GM12874 (cell line): ENCODE results near the gene KXD1.

Experiments
- CTCF ChIP-seq: IDR thresholded peaks from 2 replicates; pipeline ENCODE4 v1.5.1; 2011; ENCODE audit warnings: low read depth, mild to moderate bottlenecking, control low read depth, low read length, moderate library complexity; ENCODE audit not compliant: insufficient read depth

KXD1 gene

DNA sequence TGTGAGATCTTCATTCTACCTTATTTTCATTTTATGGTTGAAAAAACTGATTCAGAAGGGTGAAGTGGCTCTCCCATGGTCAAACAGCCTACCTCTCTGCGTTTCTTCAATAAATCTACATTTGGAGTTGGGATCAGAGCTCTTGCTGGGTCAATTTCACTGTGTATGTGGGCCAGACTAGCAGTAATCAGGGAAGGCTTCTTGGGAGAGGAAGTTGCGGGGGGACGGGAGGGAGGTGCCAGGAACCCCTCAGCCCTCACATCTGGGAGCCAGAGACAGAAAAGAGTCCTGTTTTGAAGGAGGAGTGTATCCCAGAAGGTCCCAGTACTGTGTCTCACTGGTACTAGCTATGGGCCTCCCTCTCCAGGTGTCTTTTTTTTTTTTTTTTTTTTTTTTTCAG lies 934 bp downstream of the KXD1 start:
- TF ChIP-seq CTCF, result no peak

DNA sequence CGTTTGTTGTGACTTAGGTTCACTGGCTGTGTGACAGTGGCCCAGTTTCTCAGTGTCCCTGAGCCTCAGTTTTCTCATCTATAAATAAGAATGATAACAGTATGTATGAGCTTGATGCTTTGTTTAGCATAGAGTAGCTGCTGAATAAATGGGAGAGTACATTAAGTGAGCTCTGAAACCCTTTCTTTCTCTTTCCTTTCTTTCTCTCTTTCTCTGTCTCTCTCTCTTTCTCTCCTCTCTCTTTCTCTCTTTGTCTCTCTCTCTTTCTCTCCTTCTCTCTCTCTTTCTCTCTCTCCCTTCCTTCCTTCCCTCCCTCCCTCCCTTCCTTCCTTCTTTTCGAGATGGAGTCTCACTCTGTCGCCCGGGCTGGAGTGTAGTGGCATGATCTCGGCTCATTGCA lies 2.0 kb downstream of the KXD1 start:
- no peak for TF ChIP-seq CTCF

DNA sequence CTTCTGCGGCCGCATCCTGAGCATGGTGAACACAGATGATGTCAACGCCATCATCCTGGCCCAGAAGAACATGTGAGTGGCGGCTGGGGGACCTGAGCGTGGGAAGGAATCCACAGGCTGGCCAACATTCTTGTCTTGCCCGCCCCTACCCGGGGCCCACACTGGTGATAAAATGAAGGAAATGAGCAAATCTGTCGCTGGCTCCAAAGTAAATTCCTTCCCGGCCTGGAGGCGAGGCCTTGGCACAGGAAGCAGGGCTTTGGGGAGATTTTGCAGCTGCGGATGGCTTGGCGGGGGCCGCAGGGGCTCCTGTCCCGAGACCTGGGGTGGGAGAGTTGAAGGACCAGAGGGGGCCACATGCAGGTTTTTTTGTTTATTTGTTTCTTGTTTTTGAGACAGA lies 4.4 kb downstream of the KXD1 start:
- no peak for TF ChIP-seq CTCF

DNA sequence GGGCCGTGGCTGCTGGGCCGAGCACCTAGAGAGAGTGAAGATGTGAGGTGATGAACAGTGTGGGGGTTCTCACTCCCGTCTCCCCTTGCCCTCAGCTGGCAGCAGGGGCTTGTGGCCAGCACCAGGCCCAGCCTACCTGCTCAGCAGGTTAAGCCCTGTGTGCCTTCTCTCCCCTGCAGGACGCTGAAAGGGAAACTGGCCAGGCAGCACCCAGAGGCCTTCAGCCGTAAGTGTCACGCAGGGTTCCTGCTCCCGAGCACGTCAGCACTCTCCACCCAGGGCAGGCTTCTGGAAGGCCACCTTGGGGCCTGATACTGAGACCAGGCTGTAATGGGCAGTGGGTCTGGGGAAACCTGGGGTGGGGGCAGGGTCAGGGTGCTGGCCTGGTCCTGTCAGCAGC lies 9.3 kb downstream of the KXD1 start:
- TF ChIP-seq CTCF, result no peak

DNA sequence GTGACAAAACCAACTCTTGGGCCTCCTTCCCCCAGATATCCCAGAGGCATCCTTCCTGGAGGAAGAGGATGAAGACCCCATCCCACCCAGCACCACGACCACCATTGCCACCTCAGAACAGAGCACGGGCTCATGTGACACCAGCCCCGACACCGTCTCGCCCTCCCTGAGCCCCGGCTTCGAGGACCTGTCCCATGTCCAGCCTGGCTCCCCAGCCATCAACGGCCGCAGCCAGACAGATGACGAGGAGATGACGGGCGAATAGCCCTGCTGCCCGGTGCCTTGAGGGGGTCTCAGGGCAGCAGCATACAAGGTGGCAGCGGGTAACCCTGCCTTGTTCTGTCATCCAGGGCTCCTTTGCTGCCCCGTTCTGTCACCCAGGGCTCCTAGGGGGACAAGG lies 10.7 kb downstream of the KXD1 start:
- TF ChIP-seq CTCF, result no peak

DNA sequence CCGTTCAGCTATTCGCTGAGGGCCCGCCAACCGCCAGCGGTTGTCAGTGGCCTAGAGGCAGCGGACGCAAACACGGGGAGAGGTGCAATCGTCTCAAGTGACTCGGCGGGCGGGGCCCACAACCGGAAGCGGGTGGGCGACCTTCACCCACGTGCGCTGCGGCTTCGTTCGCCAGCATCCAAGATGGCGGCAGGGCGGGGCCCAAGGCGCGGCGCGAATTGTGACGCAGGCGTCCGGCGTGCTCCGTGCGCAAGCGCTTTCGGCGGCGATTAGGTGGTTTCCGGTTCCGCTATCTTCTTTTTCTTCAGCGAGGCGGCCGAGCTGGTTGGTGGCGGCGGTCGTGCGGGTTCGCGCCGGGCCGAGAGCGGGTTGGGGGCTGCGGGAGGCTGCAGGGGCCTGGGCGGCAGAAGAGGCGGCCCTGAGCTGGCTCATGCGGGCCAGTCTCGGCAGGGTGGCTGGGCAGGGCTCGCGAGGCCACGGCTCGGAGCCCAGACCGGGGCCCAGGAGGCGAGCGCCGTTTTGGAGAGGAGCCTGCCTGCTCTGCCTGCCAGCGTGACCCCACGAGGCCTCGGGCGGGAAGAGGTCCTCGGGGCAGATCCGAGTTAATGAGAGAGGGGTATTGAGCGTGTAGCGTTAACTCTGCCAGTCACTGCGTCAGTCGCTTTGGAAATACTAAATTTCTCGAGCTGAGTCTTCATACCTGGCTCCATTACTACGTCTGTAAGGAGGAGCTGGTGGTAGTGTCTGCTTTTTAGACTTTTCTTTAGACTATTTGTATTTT lies 14.1 kb downstream of the KXD1 start, which contains the start of gene UBA52:
Gene UBA52 (plus strand): TSS at position 294 of the 781 bp plus-strand sequence. CDS start 1,444 bp downstream, outside the sequence.
- TF ChIP-seq CTCF, result no peak

DNA sequence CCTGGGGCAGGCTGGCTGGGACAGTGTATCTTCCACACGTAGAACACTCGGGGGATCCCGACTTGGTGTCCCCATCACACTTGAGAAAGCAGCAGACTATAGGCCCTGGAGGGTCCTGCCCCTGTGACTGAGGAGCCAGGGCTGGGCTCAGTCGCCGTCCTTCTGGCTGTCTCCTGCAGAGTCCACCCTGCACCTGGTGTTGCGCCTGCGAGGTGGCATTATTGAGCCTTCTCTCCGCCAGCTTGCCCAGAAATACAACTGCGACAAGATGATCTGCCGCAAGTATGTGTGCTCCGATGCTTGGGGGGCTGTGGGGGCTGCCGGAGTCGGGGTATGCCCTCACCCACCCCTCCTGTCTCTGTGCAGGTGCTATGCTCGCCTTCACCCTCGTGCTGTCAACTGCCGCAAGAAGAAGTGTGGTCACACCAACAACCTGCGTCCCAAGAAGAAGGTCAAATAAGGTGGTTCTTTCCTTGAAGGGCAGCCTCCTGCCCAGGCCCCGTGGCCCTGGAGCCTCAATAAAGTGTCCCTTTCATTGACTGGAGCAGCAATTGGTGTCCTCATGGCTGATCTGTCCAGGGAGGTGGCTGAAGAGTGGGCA lies 17.1 kb downstream of the KXD1 start:
- no peak for TF ChIP-seq CTCF
